Measurements from ENCODE around the gene GALNT10. TPM values are rescaled to one million over a fixed set of nuclear protein-coding genes. Genes with fewer than 3 reads are reported as not detected.
"Not testable (repeated sequence)": the region's sequence is repeated elsewhere in the genome, so short reads cannot be mapped to it uniquely, and the experiment has no call there.

GALNT10 gene, protein sequence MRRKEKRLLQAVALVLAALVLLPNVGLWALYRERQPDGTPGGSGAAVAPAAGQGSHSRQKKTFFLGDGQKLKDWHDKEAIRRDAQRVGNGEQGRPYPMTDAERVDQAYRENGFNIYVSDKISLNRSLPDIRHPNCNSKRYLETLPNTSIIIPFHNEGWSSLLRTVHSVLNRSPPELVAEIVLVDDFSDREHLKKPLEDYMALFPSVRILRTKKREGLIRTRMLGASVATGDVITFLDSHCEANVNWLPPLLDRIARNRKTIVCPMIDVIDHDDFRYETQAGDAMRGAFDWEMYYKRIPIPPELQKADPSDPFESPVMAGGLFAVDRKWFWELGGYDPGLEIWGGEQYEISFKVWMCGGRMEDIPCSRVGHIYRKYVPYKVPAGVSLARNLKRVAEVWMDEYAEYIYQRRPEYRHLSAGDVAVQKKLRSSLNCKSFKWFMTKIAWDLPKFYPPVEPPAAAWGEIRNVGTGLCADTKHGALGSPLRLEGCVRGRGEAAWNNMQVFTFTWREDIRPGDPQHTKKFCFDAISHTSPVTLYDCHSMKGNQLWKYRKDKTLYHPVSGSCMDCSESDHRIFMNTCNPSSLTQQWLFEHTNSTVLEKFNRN
- total RNA-seq = 18.6 and 24.9 TPM in 2 replicates
- polyA plus RNA-seq (2012) = 114 TPM

DNA sequence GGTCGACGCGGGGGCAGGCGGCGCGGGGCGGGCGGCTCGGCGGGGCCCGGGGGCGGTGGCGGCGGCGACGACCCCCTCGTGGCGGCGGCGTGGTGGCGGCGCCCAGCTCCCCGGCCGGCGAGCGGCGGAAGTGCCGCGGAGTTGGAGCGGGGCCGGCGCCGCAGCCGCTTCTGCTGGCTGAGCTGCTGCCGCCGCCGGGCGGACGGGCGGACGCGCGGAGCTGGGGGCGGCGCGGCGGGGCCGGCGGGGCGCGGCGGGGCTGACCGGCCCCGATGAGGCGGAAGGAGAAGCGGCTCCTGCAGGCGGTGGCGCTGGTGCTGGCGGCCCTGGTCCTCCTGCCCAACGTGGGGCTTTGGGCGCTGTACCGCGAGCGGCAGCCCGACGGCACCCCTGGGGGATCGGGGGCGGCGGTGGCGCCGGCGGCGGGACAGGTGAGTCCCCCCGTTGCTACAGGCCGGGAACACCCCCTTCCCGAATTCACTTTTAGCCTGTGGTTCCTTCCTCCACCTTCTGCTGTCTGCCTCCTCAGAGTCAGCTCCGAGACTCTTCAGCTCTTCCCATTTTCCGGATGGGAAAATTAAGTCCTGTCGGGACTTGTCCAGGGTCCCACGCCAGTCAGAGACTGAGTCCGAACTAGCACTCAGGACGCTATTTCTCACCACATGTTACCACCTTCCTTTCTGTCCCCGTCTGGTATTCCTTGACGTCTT is at the start of gene GALNT10:
Gene GALNT10 (plus strand): TSS at position 139 of the 710 bp plus-strand sequence. CDS start 134 bp downstream, at position 273.
- DNase-seq (ENCODE audit: low read depth) = peak; percentile 69

DNA sequence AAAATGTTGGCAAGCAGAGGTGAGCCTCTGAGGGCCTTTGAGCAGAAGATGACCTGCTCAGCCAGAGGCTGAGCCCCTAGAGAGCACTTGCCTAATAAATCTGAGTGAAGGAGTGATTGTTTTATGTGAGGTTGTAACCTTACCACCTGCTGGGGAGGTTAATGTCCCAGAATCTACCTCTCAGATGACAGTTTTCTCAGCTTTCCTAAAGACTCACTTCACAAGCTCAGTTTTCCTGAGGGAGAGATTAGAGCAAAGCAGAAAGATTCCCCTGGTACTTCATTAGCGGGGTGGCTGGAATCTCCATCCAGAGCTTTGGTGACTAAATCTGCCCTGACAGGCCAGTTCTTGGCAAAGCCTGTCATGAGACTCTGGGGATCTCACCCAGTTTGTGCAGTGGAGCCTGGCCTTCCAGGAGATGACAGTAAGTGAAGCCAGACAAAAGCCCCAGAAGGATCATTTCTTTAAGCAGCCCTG is 48.8 kb upstream of the GALNT10 start:
- no peak for DNase-seq (ENCODE audit: low read depth)

DNA sequence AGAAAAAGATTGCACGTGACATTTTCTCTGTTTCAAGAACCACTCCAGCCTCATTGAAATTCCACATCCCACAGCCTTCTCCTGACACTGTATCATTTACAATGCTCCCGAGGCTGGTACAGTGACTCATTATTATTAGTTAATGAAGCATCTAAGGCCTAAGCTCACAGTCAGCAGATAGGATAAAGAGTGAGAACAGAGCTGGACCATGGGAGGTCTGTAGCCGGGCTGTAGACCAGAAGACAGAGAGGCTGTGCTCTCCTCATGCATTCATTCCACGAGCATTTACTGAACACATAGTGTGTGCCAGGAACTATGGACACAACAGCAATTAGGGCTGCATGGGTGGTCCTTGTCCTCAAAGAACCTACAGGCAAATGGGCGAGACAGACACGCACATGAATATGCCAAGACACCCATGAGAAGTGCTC is 47.3 kb upstream of the GALNT10 start:
- DNase-seq (ENCODE audit: low read depth) = no peak

DNA sequence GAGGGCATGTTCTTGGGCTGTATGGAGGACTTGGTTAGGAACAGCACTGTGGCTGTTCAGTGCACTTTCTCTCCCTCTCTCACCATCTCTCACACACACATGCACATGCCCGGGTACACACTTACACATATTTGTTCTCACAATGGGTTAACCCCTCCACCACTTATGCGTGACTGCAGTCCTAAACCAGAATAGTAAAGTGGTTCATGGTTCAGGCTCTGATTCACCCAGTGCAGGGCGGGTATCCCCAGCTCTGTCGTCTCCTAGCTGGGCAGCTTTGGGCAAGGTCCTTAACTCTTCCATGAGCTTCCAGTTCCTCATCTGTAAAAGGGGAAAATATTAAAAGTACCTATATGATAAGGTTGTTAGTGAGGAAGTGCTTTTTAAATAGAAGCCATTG is 45.3 kb upstream of the GALNT10 start:
- no peak for DNase-seq (ENCODE audit: low read depth)

DNA sequence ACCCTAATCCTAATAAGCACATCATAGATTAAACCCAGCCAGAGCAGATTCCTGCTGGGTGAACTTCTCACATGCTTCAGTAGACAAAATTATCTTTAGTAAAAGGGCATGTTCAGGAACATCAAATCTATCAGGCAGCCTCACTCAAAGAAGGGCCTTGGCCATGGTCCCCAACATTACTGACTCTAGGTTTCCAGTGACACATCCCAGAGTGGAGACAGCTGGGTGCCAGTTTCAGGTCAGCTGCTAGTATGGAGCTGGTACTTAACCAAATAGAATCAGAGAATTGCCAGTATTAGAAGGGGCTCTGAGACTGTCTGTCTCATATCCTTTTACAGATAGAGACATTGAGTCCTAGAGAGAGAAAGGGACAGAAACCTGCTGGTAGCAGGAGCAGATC is 44.1 kb upstream of the GALNT10 start:
- DNase-seq (ENCODE audit: low read depth) = peak; percentile 52

DNA sequence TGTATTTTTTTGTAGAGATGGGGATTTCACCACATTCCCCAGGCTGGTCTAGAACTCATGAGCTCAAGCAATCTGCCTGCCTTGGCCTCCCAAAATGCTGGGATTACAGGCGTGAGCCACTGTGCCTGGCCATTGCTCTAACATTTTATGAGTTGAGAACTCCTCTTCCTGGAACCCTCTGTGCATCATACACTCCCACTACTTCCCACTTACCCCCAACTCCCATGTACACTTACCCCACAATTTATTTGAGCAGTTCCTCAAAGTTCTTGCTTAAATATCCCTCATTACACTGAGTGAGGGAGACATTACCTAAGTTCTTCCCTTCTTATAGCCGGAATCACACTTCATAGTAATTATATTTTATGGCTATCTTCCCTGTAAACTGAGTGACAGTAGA is 42.9 kb upstream of the GALNT10 start:
- DNase-seq (ENCODE audit: low read depth) = no peak

DNA sequence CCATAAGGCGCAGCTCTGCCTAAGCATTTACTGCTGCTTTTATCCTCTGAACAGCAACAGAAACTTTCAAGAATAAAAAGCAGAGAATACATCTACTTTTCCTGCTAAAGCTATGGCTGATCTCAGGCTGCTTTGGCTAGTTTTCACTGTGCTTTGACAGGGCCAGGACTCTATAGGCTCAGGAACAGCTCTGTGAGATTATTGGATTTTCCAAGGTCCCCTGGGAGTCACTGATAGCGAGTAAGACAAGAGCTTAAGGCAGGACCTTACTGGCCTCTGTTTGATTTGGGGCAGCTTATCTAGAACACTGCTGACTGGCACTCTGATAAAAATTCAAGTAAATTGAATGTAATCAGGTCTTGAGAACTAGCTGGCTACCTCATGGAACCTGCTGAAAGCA is 40.1 kb upstream of the GALNT10 start:
- DNase-seq (ENCODE audit: low read depth) = not testable (repeated sequence)

DNA sequence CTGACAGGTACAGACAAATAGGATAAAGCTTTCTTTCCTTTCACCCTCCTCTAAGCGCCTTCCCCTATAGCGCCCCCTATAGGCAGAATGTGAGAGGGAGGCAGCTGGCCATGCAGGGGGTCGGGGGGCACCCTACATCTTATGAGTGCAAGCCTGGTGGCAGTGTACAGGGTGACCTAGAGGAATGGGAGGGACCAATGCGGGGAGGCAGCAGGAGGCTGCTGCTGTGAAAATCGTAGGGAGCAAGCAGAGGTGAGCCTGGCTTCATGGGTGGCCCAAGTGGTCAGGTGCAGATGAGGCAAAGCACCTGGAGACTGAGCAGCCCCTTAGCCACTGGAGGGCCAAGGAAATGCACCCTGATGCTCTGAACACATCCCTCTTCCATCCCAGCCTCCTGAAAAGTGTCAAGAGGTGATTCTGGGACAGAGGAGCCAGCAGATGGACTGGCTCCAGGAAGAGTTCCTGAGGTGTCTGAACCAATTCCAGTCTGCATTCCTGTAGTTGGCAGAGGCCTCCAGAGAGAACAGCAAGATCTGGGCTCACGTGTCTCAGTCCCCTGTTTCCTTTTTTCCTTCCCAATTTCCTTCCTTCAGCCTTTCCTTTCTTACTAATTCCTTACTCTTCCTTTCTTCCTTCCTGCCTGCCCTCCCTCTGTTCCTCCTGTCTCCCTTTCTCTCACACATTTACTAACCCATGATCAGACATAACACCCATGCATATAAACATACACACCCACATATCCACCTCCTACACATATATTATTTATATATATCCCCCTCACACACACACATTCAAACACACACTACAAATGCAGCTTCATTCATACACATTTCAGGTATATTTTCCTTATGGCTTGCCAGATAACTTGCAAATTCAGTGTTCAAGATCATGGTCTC is 32.8 kb upstream of the GALNT10 start:
- no peak for DNase-seq (ENCODE audit: low read depth)

DNA sequence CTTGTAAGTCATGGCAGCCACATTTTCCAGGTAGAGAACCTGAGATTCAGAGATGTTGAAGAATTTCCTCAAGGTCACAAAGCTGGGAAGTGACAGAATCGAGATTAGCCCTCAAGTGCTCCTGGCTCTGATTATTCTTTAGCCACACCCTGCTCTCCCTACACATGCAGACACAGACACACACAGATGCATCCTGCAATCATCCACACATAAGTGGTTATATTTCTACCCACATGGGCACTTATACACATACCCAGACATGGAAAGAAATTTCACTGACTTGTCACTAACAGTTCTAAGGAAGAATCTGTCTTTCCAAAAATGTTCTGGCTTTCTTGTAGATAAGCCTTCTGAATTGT is 32.2 kb upstream of the GALNT10 start:
- DNase-seq (ENCODE audit: low read depth) = no peak

DNA sequence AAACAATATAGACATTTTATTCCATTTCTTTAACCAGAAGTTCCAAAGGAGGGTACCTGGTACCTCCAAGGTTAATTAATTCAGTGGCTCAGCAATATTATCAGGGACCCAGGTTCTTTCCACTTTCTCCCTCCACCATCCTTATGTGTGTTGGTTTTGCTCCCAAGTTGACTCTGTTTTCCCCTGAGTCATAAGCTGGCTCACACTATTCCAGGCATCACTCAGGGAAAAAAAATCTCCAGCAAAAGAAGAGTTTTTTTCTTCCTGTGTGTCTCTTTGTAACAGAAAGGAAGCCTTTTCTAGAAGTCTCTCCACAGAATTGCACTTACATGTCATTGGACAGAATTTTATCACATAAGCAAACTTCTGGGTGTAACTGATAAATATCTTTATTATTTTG is 31.2 kb upstream of the GALNT10 start:
- peak; percentile 25 for DNase-seq (ENCODE audit: low read depth)

DNA sequence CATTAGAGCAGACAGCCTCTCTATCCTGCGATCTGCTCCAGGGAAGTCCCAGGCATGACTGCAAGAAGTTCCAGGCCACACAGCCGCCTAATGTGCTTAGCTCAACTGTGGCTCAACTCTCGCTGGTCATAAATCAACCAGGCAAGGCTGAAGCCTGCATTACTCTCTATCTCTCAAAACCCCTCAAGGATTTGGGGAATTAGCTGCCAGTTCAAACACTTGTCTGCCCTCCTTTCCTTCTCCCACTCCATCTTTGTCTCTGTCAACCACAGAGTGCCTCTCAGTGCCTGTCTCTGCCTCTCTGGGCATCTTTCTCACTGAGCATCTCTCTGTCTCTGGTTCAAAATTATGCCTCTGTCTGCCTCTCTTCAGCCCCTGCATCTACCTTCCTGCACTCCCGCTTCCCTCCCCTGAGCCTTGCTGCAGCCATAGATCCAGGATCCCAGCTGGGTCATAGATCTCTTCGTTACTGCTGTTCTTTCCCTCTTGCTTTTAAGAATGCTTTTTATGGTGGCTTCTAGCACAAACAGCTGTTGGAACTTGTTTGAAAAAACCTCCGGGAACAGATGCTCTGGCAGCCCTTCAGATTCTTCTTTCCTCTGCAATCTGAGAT is 27.9 kb upstream of the GALNT10 start:
- peak; percentile 76 for DNase-seq (ENCODE audit: low read depth)

DNA sequence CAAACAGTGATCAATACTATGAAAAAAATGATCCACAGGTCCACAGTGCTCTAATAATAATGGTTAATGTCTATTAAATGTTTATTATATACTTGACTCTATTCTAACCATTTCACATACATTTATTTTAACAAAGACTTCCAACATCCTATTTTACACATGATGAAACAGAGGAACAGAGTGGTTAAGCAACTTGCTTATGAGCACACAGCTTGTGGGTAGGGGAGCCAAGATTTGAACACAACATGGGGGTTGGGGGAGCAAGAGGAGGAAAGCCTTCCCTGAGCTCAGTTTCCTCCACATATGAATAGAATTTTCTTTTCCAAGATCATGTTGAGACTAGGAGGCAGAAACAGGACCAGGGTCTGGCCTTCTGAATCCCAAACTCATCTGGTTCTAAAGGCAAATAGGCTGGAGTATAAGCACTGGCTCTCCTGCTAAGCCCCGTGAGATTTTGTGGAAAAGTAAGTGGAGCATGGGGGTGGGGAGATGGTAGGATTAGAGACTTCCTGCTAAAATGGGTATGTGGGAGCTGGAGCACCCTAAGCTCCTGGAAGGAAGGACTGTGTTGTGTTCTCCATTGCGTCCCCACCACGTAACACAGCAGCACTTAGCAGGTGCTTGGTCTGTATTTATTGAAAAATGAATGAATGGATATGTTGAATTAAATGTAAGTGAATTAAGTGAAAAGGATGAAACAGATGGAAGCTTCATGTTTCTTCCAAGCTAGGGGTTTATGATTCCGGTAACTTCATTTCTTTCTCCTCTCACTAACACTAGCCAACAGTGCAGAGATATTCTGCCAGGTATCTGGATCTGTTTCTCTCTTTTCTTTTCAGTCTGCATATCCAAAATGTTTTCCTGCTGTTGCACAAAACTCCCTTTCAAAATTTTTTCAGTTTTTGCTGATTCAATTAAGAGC is 26.9 kb upstream of the GALNT10 start:
- no peak for DNase-seq (ENCODE audit: low read depth)

DNA sequence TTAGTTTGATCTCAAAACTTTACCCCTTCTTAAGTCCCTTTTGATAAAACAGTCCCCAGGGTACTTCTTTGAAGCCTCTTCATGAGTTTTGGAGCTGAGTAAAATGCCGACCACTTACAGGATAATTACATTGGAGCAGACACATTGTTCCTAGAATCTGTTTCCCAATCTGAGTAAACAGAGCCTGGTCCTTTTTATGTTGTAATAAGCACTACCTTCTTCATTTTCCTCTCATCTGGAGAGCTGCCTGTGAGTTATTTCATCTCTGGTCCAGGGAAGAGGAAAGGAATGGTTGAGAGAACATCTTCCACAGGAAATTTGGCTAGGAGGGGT is 26.3 kb upstream of the GALNT10 start:
- DNase-seq (ENCODE audit: low read depth) = no peak

DNA sequence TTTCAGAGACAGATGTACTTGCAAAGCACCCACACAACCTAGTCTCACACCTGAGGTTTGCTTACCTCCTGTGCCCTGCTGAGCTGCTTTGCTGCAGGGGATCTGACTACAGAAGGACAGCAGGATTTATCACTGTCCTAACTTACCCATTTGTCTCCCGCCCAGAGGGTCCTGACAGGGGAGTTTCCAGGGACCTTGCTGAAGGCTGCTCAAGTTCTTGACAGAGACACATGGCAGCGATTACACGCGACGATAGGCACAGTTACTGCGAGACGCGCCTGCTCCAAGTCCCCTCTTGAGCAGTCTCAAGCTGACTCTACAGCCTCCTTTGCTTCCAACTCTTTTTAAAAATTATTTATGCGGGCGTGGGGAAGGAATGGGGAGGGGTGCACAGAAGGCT is 24.6 kb upstream of the GALNT10 start:
- no peak for DNase-seq (ENCODE audit: low read depth)

DNA sequence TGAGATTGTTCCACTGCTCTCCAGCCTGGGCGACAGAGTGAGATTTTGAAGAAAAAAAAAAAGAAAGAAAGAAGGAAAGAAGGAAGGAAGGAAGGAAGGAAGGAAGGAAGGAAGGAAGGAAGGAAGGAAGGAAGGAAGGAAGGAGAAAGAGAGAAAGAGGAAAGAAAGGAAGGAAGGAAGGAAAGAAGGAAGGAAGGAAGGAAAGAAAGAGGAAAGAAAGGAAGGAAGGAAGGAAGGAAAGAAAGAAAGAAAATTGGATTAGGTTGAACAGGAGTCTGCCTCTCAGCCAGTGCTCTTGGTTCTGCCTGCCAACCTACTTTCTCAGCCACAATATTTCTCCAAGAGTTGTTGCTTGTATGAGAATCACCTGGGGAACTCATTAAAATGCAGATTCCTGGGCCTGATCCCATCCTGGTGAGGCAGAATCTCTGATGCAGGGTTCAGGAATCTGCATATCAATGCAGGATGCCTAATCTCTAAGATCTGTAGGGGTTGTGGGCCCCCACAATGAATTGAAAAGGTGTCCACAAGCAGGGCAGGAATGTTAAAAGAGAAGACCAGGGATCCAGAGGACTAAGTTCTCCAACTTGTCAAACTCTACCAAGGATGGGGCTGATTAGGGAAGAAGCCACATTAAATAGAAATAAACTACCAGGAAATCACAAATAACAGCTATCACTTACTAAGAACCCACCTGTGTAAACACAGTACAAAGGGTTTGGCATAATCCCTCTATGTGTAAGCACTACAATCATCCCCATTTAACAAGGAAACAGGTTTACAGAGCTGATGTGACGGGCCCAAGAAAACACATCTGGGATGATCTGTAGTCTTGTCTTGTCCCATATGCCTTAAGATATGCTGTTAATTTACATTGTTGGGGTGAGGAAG is 23.4 kb upstream of the GALNT10 start:
- DNase-seq (ENCODE audit: low read depth) = no peak

DNA sequence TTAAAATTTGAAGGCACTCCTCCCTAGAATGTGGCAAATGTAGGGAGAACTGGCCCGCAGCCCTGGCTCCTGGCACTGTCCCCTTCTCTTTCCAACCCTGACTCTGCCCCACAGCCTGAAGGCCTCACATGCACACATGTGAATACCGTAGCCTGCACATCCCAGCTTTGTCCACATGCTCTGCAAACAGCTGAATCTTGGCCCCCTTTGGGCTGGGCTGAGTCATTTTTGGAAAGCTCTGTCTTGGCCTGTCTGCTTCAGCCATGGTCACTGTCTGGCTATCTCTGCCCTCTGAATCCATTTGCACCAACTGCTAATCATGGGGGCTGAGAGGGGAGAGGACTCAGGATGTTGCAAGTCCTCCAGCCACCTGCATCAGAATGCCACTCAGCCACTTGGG is 22.1 kb upstream of the GALNT10 start:
- peak; percentile 82 for DNase-seq (ENCODE audit: low read depth)

DNA sequence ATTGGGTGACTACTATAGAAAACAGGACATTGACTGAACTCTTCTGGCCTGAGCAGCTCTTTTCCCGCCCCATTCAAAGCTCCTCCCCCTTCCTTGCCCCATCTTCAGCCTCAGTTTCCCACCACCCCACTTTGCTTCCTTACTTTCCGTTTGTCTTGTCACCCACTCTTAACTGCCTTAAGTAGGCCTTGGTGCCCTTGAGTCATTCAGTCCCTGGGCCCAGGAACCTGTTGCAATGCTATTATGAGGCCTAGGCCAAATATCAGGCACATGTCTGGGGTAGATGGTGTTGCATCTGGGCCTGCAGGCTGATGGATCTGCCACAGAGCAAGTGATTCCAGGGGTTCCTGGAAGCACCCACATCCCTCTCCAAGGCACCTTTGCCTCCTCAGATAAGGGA is 17.7 kb upstream of the GALNT10 start:
- no peak for DNase-seq (ENCODE audit: low read depth)

DNA sequence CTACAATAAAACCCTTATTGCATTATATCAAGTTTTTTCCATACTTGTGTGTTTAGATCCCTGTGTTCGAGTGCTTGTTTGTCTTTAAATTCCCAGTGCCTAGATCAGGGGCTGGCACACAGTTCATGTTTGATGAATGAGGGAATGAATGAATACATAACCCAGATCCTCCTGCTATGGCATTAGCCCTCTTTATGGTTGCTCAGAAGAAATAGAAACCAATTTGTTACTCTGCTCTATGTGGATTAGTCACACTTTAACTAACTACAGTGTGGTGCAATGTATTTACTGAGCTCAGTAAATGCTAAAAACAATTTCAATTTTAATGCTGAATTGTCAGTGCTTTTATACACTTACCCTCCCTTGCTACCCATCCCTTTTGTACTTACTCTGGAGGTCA is 16.4 kb upstream of the GALNT10 start:
- DNase-seq (ENCODE audit: low read depth) = no peak

DNA sequence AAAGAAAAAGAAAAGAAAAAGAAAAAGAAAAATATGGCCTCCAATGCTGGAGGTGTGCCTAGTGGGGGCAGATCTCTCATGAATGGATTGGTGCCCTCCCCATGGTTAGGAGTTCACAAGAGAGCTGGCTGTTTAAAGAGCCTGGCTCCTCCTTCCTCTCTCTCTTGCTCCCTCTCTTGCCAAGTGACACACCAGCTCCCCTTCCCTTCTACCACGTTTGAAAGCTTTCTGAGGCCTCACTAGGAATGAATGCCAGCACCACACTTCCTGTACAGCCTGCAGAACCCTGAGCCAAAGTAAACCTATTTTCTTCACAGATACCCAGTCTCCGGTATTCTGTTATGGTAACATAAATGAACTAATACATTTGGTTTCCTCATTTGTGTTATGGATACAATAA is 14.4 kb upstream of the GALNT10 start:
- DNase-seq (ENCODE audit: low read depth) = no peak
